Measurements from ENCODE around the gene MDH1.
A peak's percentile ranks its signal among the peaks of the same experiment; 100 is the strongest.

MDH1 gene

DNA sequence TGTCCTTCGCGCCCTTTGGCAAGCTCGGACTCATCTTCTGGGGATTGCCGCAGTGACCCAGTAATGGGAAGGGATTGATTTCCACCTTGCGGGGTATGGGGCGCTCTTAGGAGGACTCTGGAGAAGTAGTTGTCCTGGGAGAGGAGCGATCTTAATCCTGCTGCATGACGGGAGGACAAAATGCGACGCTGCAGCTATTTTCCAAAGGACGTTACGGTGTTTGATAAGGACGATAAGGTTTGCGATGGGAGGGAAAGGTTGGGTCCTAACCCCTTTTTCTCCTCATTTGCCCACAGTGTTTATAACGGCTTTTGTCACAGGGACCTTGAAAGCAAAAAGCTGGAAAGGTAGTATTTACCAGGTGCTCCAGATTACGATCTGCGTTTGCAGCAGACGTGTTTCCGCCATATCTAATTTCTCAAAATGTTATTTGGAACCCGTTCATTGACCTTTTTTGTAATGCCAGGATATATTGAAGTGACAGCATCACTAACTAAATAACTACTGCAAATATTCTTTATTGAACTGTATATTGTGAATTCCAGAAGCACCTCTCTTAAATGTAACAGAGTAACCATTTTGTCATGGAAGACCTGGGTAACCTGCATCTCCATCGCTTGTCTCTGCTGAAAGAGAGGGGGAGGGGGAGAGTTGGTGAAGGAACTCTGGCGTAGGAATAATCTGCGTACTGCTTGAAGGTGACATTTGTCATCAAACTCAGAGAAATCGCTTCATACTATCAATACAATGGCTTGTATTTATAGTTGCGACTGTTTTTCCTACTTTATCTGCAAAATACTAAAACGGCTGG, 590 bp downstream of the MDH1 start:
- Histone ChIP-seq H3K27ac (ENCODE audit: low read depth, low read length, poor library complexity, severe bottlenecking) (peak overlapping the region; percentile 88), H3K9ac (ENCODE audit: low read length) (peak overlapping the region; percentile 94), H4K20me1 (ENCODE audit: insufficient read depth, low read length) (no peaks in the 10 kb centered on the region; the same call in 1 of the 2 replicates), H3F3A (ENCODE audit: insufficient read depth, low read length) (peaks cover 17% of the 10 kb centered on the region), H3K9me3 (ENCODE audit: low read length) (no peaks in the 10 kb centered on the region), H3K9me2 (ENCODE audit: low read depth, low read length) (no peaks in the 10 kb centered on the region), H2AFZ (ENCODE audit: low read length) (no peak overlapping the region), H3K27me3 (ENCODE audit: insufficient read depth, low read length) (no peaks in the 10 kb centered on the region), H3K4me2 (ENCODE audit: low read length) (peak overlapping the region; percentile 64), H3K4me3 (ENCODE audit: low read depth, low read length, poor library complexity, severe bottlenecking) (peak overlapping the region; percentile 92), H3K36me3 (ENCODE audit: insufficient read depth, low read length) (peaks cover 23% of the 10 kb centered on the region), H3K4me1 (ENCODE audit: insufficient read depth, low read length, severe bottlenecking) (peaks cover 48% of the 10 kb centered on the region), H3K79me2 (ENCODE audit: insufficient read depth, low read length) (peaks cover 68% of the 10 kb centered on the region)
- TF ChIP-seq CTCF (IDR thresholded peaks at IDR 0.05; ENCODE audit: low read length) (no peak), EZH2 (IDR thresholded peaks at IDR 0.05; ENCODE audit: borderline replicate concordance, low read length) (no peak)

- H3K9me2 ChIP-seq (ENCODE audit: low read depth, low read length): no peaks in the 10 kb centered on the region
- no peaks in the 10 kb centered on the region for H3K27me3 ChIP-seq (ENCODE audit: insufficient read depth, low read length)
- peak overlapping the region; percentile 94 for H3K9ac ChIP-seq (ENCODE audit: low read length)
- peak overlapping the region; percentile 92 for H3K4me3 ChIP-seq (ENCODE audit: low read depth, low read length, poor library complexity, severe bottlenecking)
- TF ChIP-seq EZH2 (IDR thresholded peaks at IDR 0.05; ENCODE audit: borderline replicate concordance, low read length): no peak
- no peak for TF ChIP-seq CTCF (IDR thresholded peaks at IDR 0.05; ENCODE audit: low read length)
- no peaks in the 10 kb centered on the region; the same call in 1 of the 2 replicates for H4K20me1 ChIP-seq (ENCODE audit: insufficient read depth, low read length)
- H2AFZ ChIP-seq (ENCODE audit: low read length): no peak overlapping the region
- no peaks in the 10 kb centered on the region for H3K9me3 ChIP-seq (ENCODE audit: low read length)
- peaks cover 75% of the 10 kb centered on the region for H3K79me2 ChIP-seq (ENCODE audit: insufficient read depth, low read length)
- H3F3A ChIP-seq (ENCODE audit: insufficient read depth, low read length): peaks cover 17% of the 10 kb centered on the region
- H3K4me1 ChIP-seq (ENCODE audit: insufficient read depth, low read length, severe bottlenecking): peaks cover 48% of the 10 kb centered on the region
- peak overlapping the region; percentile 88 for H3K27ac ChIP-seq (ENCODE audit: low read depth, low read length, poor library complexity, severe bottlenecking)
- peaks cover 37% of the 10 kb centered on the region for H3K36me3 ChIP-seq (ENCODE audit: insufficient read depth, low read length)
- H3K4me2 ChIP-seq (ENCODE audit: low read length): peak overlapping the region; percentile 64
These were observed 2.1 kb downstream of the MDH1 start for GRCh38 chr2:63590626-63591408.

DNA sequence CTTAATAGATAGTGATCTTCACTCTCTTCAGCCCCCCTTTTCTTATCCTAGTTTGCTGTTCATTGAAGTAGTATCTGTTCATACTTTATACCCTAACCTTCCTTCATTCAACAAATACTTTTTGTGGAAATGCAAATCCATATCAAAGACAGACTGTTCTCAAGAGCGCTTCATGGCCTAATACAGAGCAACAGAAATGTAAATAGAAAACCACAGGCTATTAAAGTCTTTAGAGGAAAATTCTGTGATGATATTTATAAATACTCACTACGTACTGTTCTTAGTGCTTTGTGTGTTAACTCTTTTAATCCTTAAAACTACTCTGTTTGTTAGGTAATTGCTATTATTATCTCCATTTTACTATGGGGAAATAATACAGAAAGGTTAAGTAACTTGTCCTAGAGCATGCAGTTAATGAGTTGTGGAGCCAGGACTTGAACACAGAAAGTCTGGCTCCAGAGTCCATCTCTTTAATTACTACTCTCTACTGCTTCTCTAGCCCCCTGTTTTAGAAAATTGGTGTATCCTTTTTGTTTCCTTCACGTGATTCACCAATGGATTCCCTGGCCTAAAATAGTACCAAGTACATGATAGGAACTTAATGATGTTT, 2.9 kb downstream of the MDH1 start:
- H3K4me3 ChIP-seq (ENCODE audit: low read depth, low read length, poor library complexity, severe bottlenecking): peak overlapping the region; percentile 92

More for the DNA sequence above, 2.9 kb downstream of the MDH1 start:
- Histone ChIP-seq H3K27me3 (ENCODE audit: insufficient read depth, low read length) (no peaks in the 10 kb centered on the region), H3K27ac (ENCODE audit: low read depth, low read length, poor library complexity, severe bottlenecking) (peak overlapping the region; percentile 88), H3K9me2 (ENCODE audit: low read depth, low read length) (no peaks in the 10 kb centered on the region), H3F3A (ENCODE audit: insufficient read depth, low read length) (peaks cover 12% of the 10 kb centered on the region), H3K4me1 (ENCODE audit: insufficient read depth, low read length, severe bottlenecking) (peaks cover 39% of the 10 kb centered on the region), H4K20me1 (ENCODE audit: insufficient read depth, low read length) (no peaks in the 10 kb centered on the region; the same call in 1 of the 2 replicates), H3K9me3 (ENCODE audit: low read length) (no peaks in the 10 kb centered on the region), H3K9ac (ENCODE audit: low read length) (peak overlapping the region; percentile 27; the same call in 1 of the 2 replicates), H2AFZ (ENCODE audit: low read length) (no peak overlapping the region), H3K4me2 (ENCODE audit: low read length) (peak overlapping the region; percentile 64), H3K79me2 (ENCODE audit: insufficient read depth, low read length) (peaks cover 75% of the 10 kb centered on the region), H3K36me3 (ENCODE audit: insufficient read depth, low read length) (peaks cover 44% of the 10 kb centered on the region)
- TF ChIP-seq EZH2 (IDR thresholded peaks at IDR 0.05; ENCODE audit: borderline replicate concordance, low read length) (no peak), CTCF (IDR thresholded peaks at IDR 0.05; ENCODE audit: low read length) (no peak)

Measured in OCI-LY1 (cell line).